HCT116 (cell line): ENCODE results near the gene ATP13A3. TPM values are rescaled to one million over a fixed set of nuclear protein-coding genes. Genes with fewer than 3 reads are reported as not detected.

Experiments
- ATAC-seq: fragments of 200-7000 bp; cut with Tn5 transposase; 2 replicates; pipeline ENCODE4 v1.9.1; 2020; ENCODE audit warnings: mild to moderate bottlenecking, moderate library complexity
- BruUV-seq: library from RNA; stranded (reverse); fragments of 400-500 nt; replicated peaks from 2 replicates; lab custom pipeline; 2021; lab: Mats Ljungman, UMichigan
- CTCF ChIA-PET: fragments of 300-600 bp; sonication (Branson Sonifier 250); formaldehyde crosslinking; loops from one replicate; lab custom pipeline; 2021; ENCODE audit warnings: antibody characterized with exemption; lab: Charles Lee
- POLR2A ChIA-PET: fragments of 300-600, 350-600 bp; sonication (Branson Sonifier 250); formaldehyde crosslinking; loops from one replicate; lab custom pipeline; 2021; ENCODE audit warnings: antibody characterized with exemption; lab: Charles Lee
- RAD21 ChIA-PET, 2 experiments: fragments of 300-600 bp; sonication (Branson Sonifier 250); formaldehyde crosslinking; loops; one replicate each; lab custom pipeline; 2023; ENCODE audit warnings: low total read pairs in 2 of 2; ENCODE audit not compliant: uncharacterized antibody in 2 of 2, unreplicated experiment in 2 of 2, low non-redundant PET in 1 of 2; lab: Charles Lee
- DNase-seq: peaks from one replicate; pipeline ENCODE4 v3.0.0-alpha.2; 2010; ENCODE audit warnings: low read depth, low spot score
- H2AFZ ChIP-seq: fragments of 200-600 bp; shearing (Covaris generic), sonication (generic); 2 replicates; pipeline ENCODE4 v1.6.1; 2017; ENCODE audit warnings: low read depth, mixed run types, mixed read lengths, antibody characterized with exemption, low read length; ENCODE audit not compliant: poor library complexity, severe bottlenecking
- H3K27ac ChIP-seq: 2 replicates; pipeline ENCODE4 v1.5.1; 2012; ENCODE audit warnings: low read depth, low read length
- H3K27me3 ChIP-seq: fragments of 200-600 bp; sonication (generic); 2 replicates; pipeline ENCODE4 v1.6.1; 2016; ENCODE audit warnings: mixed run types, low read length, mixed read lengths; ENCODE audit not compliant: insufficient read depth
- H3K36me3 ChIP-seq, 2 experiments: fragments of 200-500 bp in 1 of 2; fragments of 200-600 bp in 1 of 2; sonication (Bioruptor generic) in 1 of 2; sonication (generic) in 1 of 2; 2 replicates each; pipeline versions ENCODE4 v1.5.1 to v1.6.1; 2014 to 2016; ENCODE audit warnings: low read length in 2 of 2, inconsistent platforms in 1 of 2, mixed read lengths in 1 of 2, mixed run types in 1 of 2; ENCODE audit not compliant: insufficient read depth in 2 of 2, control insufficient read depth in 1 of 2
- H3K4me1 ChIP-seq, 2 experiments: fragments of 200-600 bp in 1 of 2; sonication (generic) in 1 of 2; 2 replicates each; pipeline versions ENCODE4 v1.5.1 to v1.6.1; 2012 to 2017; ENCODE audit warnings: low read length in 2 of 2, inconsistent platforms in 1 of 2, mild to moderate bottlenecking in 1 of 2, mixed read lengths in 1 of 2, mixed run types in 1 of 2, moderate library complexity in 1 of 2; ENCODE audit not compliant: insufficient read depth in 2 of 2, control insufficient read depth in 1 of 2
- H3K4me2 ChIP-seq: fragments of 200-600 bp; sonication (generic); 2 replicates; pipeline ENCODE4 v1.6.1; 2017; ENCODE audit warnings: mixed run types, low read length, mixed read lengths
- H3K4me3 ChIP-seq, 2 experiments: fragments of 200-600 bp in 1 of 2; sonication (generic) in 1 of 2; replicated peaks in 1 of 2; 2 replicates each; pipeline ENCODE4 v1.5.1; 2011 to 2016; ENCODE audit warnings: low read length in 2 of 2, control low read depth in 1 of 2, low read depth in 1 of 2, mild to moderate bottlenecking in 1 of 2, mixed read lengths in 1 of 2, mixed run types in 1 of 2
- H3K79me2 ChIP-seq: fragments of 200-600 bp; sonication (generic); 2 replicates; pipeline ENCODE4 v1.6.1; 2017; ENCODE audit warnings: mild to moderate bottlenecking, mixed run types, low read length, moderate library complexity, mixed read lengths; ENCODE audit not compliant: insufficient read depth
- H3K9ac ChIP-seq: fragments of 200-600 bp; sonication (generic); 2 replicates; pipeline ENCODE4 v1.6.1; 2016; ENCODE audit warnings: low read length, mixed read lengths
- H3K9me2 ChIP-seq: fragments of 200-600 bp; sonication (generic), shearing (Covaris generic); 2 replicates; pipeline ENCODE4 v1.6.1; 2017; ENCODE audit warnings: mixed run types, mild to moderate bottlenecking, moderate library complexity; ENCODE audit not compliant: insufficient read depth
- H3K9me3 ChIP-seq, 2 experiments: fragments of 200-500 bp in 1 of 2; fragments of 200-600 bp in 1 of 2; sonication (Bioruptor generic) in 1 of 2; sonication (generic) in 1 of 2; 2 replicates each; pipeline ENCODE4 v1.6.1; 2014 to 2017; ENCODE audit warnings: low read length in 2 of 2, mixed read lengths in 2 of 2, inconsistent platforms in 1 of 2, low read depth in 1 of 2, mild to moderate bottlenecking in 1 of 2, mixed run types in 1 of 2, moderate library complexity in 1 of 2; ENCODE audit not compliant: control insufficient read depth in 1 of 2, insufficient read depth in 1 of 2
- H4K20me1 ChIP-seq: fragments of 200-600 bp; sonication (generic), shearing (Covaris generic); 2 replicates; pipeline ENCODE4 v1.6.1; 2017; ENCODE audit warnings: mixed run types, mild to moderate bottlenecking, moderate library complexity; ENCODE audit not compliant: insufficient read depth
- ATF3 ChIP-seq: IDR thresholded peaks from 2 replicates; pipeline ENCODE4 v1.6.1; 2012
- CEBPB ChIP-seq: IDR thresholded peaks from 2 replicates; pipeline ENCODE4 v1.6.1; 2012; ENCODE audit warnings: low read depth
- ELF1 ChIP-seq: IDR thresholded peaks from 2 replicates; pipeline ENCODE4 v1.6.1; 2012; ENCODE audit warnings: low read depth, borderline replicate concordance
- EZH2 ChIP-seq: fragments of 200-600 bp; sonication (generic); IDR thresholded peaks from 2 replicates; pipeline ENCODE4 v1.6.1; 2017; ENCODE audit warnings: antibody characterized with exemption, mixed run types
- RAD21 ChIP-seq: IDR thresholded peaks from 2 replicates; pipeline ENCODE4 v1.6.1; 2012; ENCODE audit warnings: low read depth, mild to moderate bottlenecking
- REST ChIP-seq: IDR thresholded peaks from 2 replicates; pipeline ENCODE4 v1.6.1; 2012; ENCODE audit warnings: low read depth
- SP1 ChIP-seq: IDR thresholded peaks from 2 replicates; pipeline ENCODE4 v1.6.1; 2012; ENCODE audit warnings: low read depth
- TCF7L2 ChIP-seq: IDR thresholded peaks from 2 replicates; pipeline ENCODE4 v1.7.0; 2011; ENCODE audit warnings: borderline replicate concordance, inconsistent platforms; ENCODE audit not compliant: insufficient read depth, insufficient read length; ENCODE audit errors: extremely low read depth
- YY1 ChIP-seq: IDR thresholded peaks from 2 replicates; pipeline ENCODE4 v1.6.1; 2011; ENCODE audit warnings: low read length, low read depth, moderate library complexity, mild to moderate bottlenecking; ENCODE audit not compliant: insufficient replicate concordance; ENCODE audit errors: extremely low read depth
- ZFX ChIP-seq: fragments of 450-650 bp; IDR thresholded peaks from 2 replicates; pipeline ENCODE4 v1.6.1; 2017
- intact Hi-C: fragments of 100-400 bp; cut with micrococcal nuclease; formaldehyde crosslinking; loops from 2 replicates; pipeline ENCODE4 v1.10.0; 2022
- total RNA-seq: library from RNA; stranded (reverse); gene quantifications from one replicate; pipeline ENCODE4 v1.2.1, GENCODE V29; 2021; ENCODE audit not compliant: unreplicated experiment
- TF ChIP-seq, protein P1 (sequence below): IDR thresholded peaks from 2 replicates; pipeline ENCODE4 v1.6.1; 2011; ENCODE audit warnings: mild to moderate bottlenecking, low read length, moderate library complexity; ENCODE audit not compliant: insufficient replicate concordance; ENCODE audit errors: extremely low read depth

ATP13A3 gene
- total RNA-seq, 1 experiment from 2014 or later: 139 TPM

- peak; percentile 90 for ATAC-seq
- Histone ChIP-seq H3K27ac (no peak within 1 kb of the TSS), H3K4me1 (peaks cover 0 to 8% of the 10 kb centered on the region in 2 experiments; a peak in 1 of 4 replicates), H3K36me3 (no peaks in the 10 kb centered on the region), H3K9ac (no peak within 1 kb of the TSS), H3K4me3 (no peak within 1 kb of the TSS)
- RAD21 ChIA-PET: no interaction called here
- POLR2A ChIA-PET: no interaction called here
- CTCF ChIA-PET: no interaction called here
- TF ChIP-seq RAD21: peak; percentile 35
- TF ChIP-seq ELF1: no peak
- TF ChIP-seq, all 23 proteins: peak for 1
- no peak for DNase-seq
- Histone ChIP-seq H3K4me2 (peak within 1 kb of the TSS; percentile 39), H4K20me1 (no peaks in the 10 kb centered on the region), H3K9me2 (no peaks in the 10 kb centered on the region), H3K9me3 (no peaks in the 10 kb centered on the region), H3K79me2 (no peaks in the 10 kb centered on the region), H3K27me3 (peaks cover 4% of the 10 kb centered on the region; the same call in 1 of the 2 replicates), H2AFZ (no peak within 1 kb of the TSS)
- intact Hi-C loops: no loop called here
- BruUV-seq: no TSS peak
Observed at GRCh38 chr3:194369522-194370279, 117.1 kb downstream of the ATP13A3 start, which contains the start of gene LRRC15. TSS of gene LRRC15 (minus strand) at chr3:194369743. CDS start at chr3:194361043, 8,700 bp downstream.

DNA sequence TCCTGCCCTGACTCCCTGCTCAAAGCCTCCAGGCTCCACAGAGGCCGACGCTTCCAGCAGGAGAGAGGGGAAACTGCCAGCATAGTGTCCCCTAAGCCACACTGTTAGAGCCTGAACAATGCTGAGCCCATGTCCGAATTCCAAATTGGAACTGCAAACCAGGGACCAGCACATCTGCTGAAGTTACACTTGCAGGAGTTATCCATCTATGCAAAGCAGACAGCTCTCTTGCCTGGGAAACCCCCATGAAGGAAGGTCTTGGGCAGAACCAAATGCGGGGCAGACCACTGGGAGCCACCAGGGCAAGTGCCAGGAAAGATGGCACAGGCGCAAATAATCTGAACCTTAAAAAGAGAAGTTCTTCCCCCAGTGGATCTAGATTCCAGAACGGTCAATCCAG is 117.9 kb downstream of the ATP13A3 start:
- H3K27me3 ChIP-seq: peaks cover 4% of the 10 kb centered on the region; the same call in 1 of the 2 replicates
- no peaks in the 10 kb centered on the region for H3K9me2 ChIP-seq
- ATAC-seq (no peak), DNase-seq (no peak)
- no peak overlapping the region for H3K4me2 ChIP-seq
- intact Hi-C loops: no loop called here
- TF ChIP-seq YY1 (no peak), TCF7L2 (no peak), SP1 (no peak), ZFX (no peak), CEBPB (no peak), ELF1 (no peak), REST (no peak), EZH2 (no peak), ATF3 (no peak)
- TF ChIP-seq, protein P1, sequence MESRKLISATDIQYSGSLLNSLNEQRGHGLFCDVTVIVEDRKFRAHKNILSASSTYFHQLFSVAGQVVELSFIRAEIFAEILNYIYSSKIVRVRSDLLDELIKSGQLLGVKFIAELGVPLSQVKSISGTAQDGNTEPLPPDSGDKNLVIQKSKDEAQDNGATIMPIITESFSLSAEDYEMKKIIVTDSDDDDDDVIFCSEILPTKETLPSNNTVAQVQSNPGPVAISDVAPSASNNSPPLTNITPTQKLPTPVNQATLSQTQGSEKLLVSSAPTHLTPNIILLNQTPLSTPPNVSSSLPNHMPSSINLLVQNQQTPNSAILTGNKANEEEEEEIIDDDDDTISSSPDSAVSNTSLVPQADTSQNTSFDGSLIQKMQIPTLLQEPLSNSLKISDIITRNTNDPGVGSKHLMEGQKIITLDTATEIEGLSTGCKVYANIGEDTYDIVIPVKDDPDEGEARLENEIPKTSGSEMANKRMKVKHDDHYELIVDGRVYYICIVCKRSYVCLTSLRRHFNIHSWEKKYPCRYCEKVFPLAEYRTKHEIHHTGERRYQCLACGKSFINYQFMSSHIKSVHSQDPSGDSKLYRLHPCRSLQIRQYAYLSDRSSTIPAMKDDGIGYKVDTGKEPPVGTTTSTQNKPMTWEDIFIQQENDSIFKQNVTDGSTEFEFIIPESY: no peak
- peaks cover 0 to 8% of the 10 kb centered on the region in 2 experiments; a peak in 1 of 4 replicates for H3K4me1 ChIP-seq
- no peaks in the 10 kb centered on the region for H4K20me1 ChIP-seq
- CTCF ChIA-PET: no interaction called here
- H3K4me3 ChIP-seq: no peak overlapping the region
- BruUV-seq: no TSS peak
- no peak overlapping the region for H3K9ac ChIP-seq
- no peak overlapping the region for H3K27ac ChIP-seq
- H3K79me2 ChIP-seq: no peaks in the 10 kb centered on the region
- POLR2A ChIA-PET: no interaction called here
- no peaks in the 10 kb centered on the region for H3K9me3 ChIP-seq
- no peak overlapping the region for H2AFZ ChIP-seq
- RAD21 ChIA-PET: no interaction called here
- no peaks in the 10 kb centered on the region for H3K36me3 ChIP-seq
